GM13977 (cell line): ENCODE data around the gene HDDC2.

Experiments
- DNase-seq: peaks from one replicate; pipeline ENCODE4 v3.0.0; 2012; ENCODE audit warnings: low spot score
- CTCF ChIP-seq: IDR thresholded peaks from 2 replicates; pipeline ENCODE4 v1.5.1; 2012; ENCODE audit warnings: mild to moderate bottlenecking, control low read depth; ENCODE audit not compliant: insufficient read depth; ENCODE audit errors: extremely low read depth, missing control alignments
- in situ Hi-C: fragments of 300-500 bp; cut with MboI; formaldehyde crosslinking; loops from one replicate; pipeline ENCODE4 v1.12.0; 2022; ENCODE audit warnings: low sequenced_read_pairs, low pct_unique_long_range_greater_than_20kb, mixed read lengths, inconsistent platforms; ENCODE audit not compliant: unreplicated experiment

Gene HDDC2

DNA sequence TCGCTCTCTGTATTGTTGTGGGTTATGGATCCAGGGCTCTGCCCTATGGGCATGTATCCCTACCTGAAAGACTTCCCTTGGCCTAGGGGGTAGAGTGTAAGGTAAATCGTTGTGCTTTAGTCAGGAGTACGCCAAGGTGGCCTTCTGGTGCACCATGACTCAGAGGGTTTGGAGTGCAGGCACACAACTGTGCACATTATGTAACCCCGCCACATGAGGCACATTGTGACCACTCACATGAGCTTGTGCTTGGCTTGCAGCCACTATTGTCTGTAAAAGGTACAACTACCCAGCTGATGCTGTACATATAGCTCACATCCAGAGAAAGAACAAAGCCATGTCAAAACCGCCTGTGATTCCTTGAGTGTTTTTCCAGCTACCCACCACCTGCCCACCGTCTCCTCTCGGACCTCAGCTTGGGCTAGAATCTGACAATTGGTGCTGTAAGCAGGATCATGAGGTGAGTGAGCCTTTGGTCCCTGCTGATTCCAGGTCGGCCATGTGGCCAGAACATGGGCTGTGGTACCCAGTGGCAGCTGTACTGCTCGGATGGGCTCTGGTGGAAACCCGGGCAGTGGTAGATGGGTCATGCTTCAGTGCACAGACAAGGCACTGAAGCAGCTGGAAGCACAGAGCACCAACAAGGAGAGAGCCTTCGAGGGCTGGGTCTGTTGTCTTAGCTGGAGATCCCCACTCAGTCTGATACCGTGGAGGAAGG, 33.8 kb downstream of the HDDC2 start:
- no peak for DNase-seq
- in situ Hi-C loops = no loop called here
- TF ChIP-seq CTCF = no peak

GRCh38 chr6:125264476-125264875, 37.3 kb downstream of the HDDC2 start:
- in situ Hi-C loops = no loop called here
- no peak for DNase-seq
- no peak for TF ChIP-seq CTCF

DNA sequence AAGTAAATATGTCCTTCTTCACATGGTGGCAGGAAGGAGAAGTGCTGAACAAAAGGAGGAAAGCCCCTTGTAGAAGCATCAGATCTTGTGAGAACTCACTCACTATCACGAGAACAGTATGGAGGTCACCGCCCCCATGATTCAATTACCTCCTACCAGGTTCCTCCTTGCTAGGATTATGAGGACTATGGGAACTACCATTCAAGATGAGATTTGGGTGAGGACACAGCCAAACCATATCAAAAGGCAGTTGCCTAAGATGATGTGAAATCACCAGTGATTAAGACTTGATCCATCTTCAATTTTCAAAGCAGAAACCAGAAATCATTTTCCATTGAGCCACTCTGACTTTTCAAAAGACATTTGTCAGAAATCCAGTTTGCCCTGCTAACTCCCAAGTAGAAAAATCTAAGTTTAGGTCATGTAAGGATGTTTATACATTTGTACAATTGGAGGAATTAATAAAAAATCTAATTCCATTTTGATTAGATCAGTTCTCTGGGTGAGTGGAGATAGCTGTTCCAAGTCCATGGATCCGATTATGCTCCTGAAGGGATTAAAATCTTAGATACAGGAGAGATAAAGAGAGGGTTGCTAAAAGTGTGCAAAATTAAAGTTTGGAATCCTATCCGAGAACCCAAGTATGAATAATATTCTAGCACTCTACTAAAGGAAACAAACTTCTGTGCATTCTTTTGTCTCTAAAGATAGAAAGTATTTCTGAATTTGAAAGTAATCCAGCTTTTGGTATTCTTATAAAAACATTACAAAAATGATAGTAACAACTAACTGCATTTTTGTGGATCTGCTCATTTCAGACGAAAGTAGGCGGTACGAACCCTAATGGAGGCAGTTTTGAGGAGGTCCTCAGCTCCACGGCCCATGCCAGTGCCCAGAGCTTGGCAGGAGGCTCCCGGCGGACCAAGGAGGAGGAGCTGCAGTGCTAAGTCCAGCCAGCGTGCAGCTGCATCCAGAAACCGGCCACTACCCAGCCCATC, 39.5 kb downstream of the HDDC2 start:
- DNase-seq = no peak
- in situ Hi-C loops = no loop called here
- TF ChIP-seq CTCF = no peak

- in situ Hi-C loops = no loop called here
- no peak for DNase-seq
- TF ChIP-seq CTCF = no peak
Observed at GRCh38 chr6:125259354-125259736, 42.4 kb downstream of the HDDC2 start.

DNA sequence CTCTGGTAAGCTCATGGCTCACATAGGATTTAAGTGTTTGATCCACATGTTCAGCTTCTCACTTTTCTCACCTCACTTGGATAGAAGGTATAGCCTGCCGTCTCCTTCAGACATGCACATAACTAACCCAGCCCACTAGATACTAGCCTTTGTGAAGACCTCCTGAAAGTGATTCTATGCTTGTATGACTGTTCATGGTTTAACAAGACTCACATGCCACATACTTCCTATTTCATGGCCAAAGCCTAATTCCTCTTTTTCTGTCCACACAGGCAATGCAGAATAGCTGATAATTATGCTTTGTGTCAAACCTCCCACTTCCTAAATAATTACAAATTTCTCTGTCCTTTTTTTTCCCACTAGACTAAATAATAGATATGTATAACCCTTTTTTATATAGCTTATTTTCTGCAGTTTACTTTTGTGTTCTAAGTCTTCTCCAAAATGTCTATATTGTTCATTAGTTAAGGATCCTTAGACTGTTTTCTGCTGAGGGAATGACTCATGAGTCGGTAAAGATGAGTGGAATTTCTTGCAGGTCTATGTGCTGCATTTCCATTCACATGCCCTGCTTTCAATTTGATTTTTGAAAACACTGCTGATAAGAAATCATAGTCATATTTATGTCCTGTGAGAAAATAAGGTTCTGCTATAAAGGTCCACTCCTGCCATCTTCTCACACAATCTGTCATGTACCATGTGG, 43.0 kb downstream of the HDDC2 start:
- DNase-seq = no peak
- TF ChIP-seq CTCF = no peak

GRCh38 chr6:125257351-125257750, 44.4 kb downstream of the HDDC2 start:
- no peak for DNase-seq
- in situ Hi-C loops = no loop called here
- TF ChIP-seq CTCF = no peak

More for the DNA sequence above, 43.0 kb downstream of the HDDC2 start:
- in situ Hi-C loops = no loop called here
